Naive thymus-derived CD4-positive, alpha-beta T cell (primary cell): Measurements from ENCODE around the gene CPPED1. TPM values are rescaled to one million over a fixed set of nuclear protein-coding genes. Genes with fewer than 3 reads are reported as not detected.

Experiments used
- ATAC-seq: fragments of 150-1000 bp; cut with Tn5 transposase; 2 replicates; pipeline ENCODE4 v1.10.0; 2021; ENCODE audit warnings: mild to moderate bottlenecking, moderate library complexity
- CTCF ChIA-PET: fragments of 350-600 bp; sonication (Branson Sonifier 250); formaldehyde crosslinking; loops from one replicate; lab custom pipeline; 2021; ENCODE audit warnings: antibody characterized with exemption; lab: Charles Lee
- POLR2A ChIA-PET: fragments of 350-600 bp; sonication (Branson Sonifier 250); formaldehyde crosslinking; loops from one replicate; lab custom pipeline; 2021; ENCODE audit warnings: antibody characterized with exemption, inconsistent platforms; lab: Charles Lee
- DNase-seq, 9 donors: peaks; one replicate each; pipeline versions ENCODE4 v3.0.0 to v3.0.0-alpha.2; 2020 to 2022; ENCODE audit warnings: mixed read lengths in 1 of 9
- H3K27ac ChIP-seq: one replicate; pipeline ENCODE4 v1.7.0; 2013; ENCODE audit warnings: mild to moderate bottlenecking, low read depth, low read length, moderate library complexity
- H3K27me3 ChIP-seq, 2 donors: one replicate each; pipeline ENCODE4 v1.7.0; 2013; ENCODE audit warnings: low read length in 2 of 2, mild to moderate bottlenecking in 2 of 2, moderate library complexity in 2 of 2; ENCODE audit not compliant: control insufficient read depth in 2 of 2, insufficient read depth in 2 of 2
- H3K36me3 ChIP-seq, 3 experiments: 1 replicate in 2 of 3; 2 replicates in 1 of 3; pipeline ENCODE4 v1.7.0; 2013; ENCODE audit warnings: low read length in 3 of 3, mild to moderate bottlenecking in 3 of 3, moderate library complexity in 1 of 3; ENCODE audit not compliant: insufficient read depth in 3 of 3, control insufficient read depth in 2 of 3
- H3K4me1 ChIP-seq, 2 donors: one replicate each; pipeline ENCODE4 v1.7.0; 2013; ENCODE audit warnings: low read length in 2 of 2, mild to moderate bottlenecking in 2 of 2, moderate library complexity in 1 of 2; ENCODE audit not compliant: control insufficient read depth in 2 of 2, insufficient read depth in 2 of 2
- H3K4me3 ChIP-seq: 2 replicates; pipeline ENCODE4 v1.7.0; 2013; ENCODE audit warnings: mild to moderate bottlenecking, low read length
- H3K9me3 ChIP-seq, 3 experiments: 1 replicate in 2 of 3; 2 replicates in 1 of 3; pipeline ENCODE4 v1.7.0; 2013; ENCODE audit warnings: low read length in 3 of 3; ENCODE audit not compliant: control insufficient read depth in 2 of 3
- H3K27ac Mint-ChIP-seq, 9 donors: one replicate each; pipeline ENCODE4 v1.8.0; 2020 to 2022; ENCODE audit warnings: mixed read lengths in 9 of 9, mild to moderate bottlenecking in 8 of 9, moderate library complexity in 5 of 9, inconsistent platforms in 2 of 9
- H3K27me3 Mint-ChIP-seq, 5 donors: one replicate each; pipeline ENCODE4 v1.8.0; 2021 to 2022; ENCODE audit warnings: mixed read lengths in 5 of 5, mild to moderate bottlenecking in 1 of 5
- H3K36me3 Mint-ChIP-seq, 5 donors: one replicate each; pipeline ENCODE4 v1.8.0; 2020 to 2022; ENCODE audit warnings: mixed read lengths in 5 of 5, mild to moderate bottlenecking in 3 of 5, inconsistent platforms in 1 of 5
- H3K4me1 Mint-ChIP-seq, 7 donors: one replicate each; pipeline ENCODE4 v1.8.0; 2020 to 2022; ENCODE audit warnings: mixed read lengths in 7 of 7, mild to moderate bottlenecking in 3 of 7, inconsistent platforms in 1 of 7
- H3K4me3 Mint-ChIP-seq, 10 donors: one replicate each; pipeline ENCODE4 v1.8.0; 2020 to 2022; ENCODE audit warnings: mild to moderate bottlenecking in 10 of 10, mixed read lengths in 10 of 10, moderate library complexity in 6 of 10, inconsistent platforms in 2 of 10
- H3K9me3 Mint-ChIP-seq, 11 donors: one replicate each; pipeline ENCODE4 v1.8.0; 2020 to 2022; ENCODE audit warnings: mixed read lengths in 11 of 11, mild to moderate bottlenecking in 4 of 11, inconsistent platforms in 1 of 11, moderate library complexity in 1 of 11
- intact Hi-C, 2 donors: fragments of 100-400 bp; cut with micrococcal nuclease; formaldehyde crosslinking; loops; one replicate each; pipeline ENCODE4 v1.15.1; 2023
- polyA plus RNA-seq, 2 donors: library from polyadenylated mRNA; unstranded; fragments of 300-500 nt; fragmentation: Illumina TruSeq; gene quantifications; one replicate each; pipeline ENCODE4 v1.2.3, GENCODE V29; 2021
- total RNA-seq, 6 experiments: library from RNA in 5 of 6; stranded (reverse) in 5 of 6; gene quantifications; 1 replicate in 5 of 6; 2 replicates in 1 of 6; pipeline ENCODE4 v1.2.3 and lab custom pipeline; 2021 to 2026

Gene CPPED1
- total and polyA plus RNA-seq, 7 experiments from 2014 or later: 2.4 to 56.5 (median 3.8) TPM

DNA sequence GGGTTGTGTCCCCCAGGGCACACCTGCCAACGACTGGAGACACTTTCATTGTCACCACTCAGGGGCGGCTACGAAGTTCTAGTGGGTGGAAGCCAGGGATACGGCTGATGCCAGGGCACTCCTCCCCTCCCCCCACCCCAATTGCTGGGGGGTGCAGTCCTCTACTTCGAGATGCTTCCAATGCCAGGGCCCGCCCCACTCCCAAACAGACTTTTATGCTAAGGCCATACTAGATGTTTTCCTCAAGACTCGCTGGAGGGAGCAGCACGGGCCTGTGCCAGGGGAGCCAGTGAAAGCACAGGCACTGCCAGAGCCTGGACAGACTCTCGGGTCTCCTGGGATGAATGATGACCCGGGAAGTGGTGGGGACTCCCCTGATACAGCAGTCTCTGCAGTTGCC lies 178.0 kb downstream of the CPPED1 start:
- no peaks in the 10 kb centered on the region for H3K4me1 ChIP-seq
- no peaks in the 10 kb centered on the region for H3K36me3 Mint-ChIP-seq
- ChIA-PET POLR2A (no interaction called here), CTCF (no interaction called here)
- H3K27me3 Mint-ChIP-seq: peaks cover 0 to 5% (median 0%) of the 10 kb centered on the region in 5 donors
- no peaks in the 10 kb centered on the region for H3K27me3 ChIP-seq
- H3K4me1 Mint-ChIP-seq: no peaks in the 10 kb centered on the region
- H3K36me3 ChIP-seq: no peaks in the 10 kb centered on the region
- no peak overlapping the region for H3K27ac Mint-ChIP-seq
- intact Hi-C loops: no loop called here
- no peak overlapping the region for H3K4me3 ChIP-seq
- no peak overlapping the region for H3K4me3 Mint-ChIP-seq
- no peaks in the 10 kb centered on the region for H3K9me3 Mint-ChIP-seq
- no peak overlapping the region for H3K27ac ChIP-seq
- no peak for DNase-seq
- H3K9me3 ChIP-seq: no peaks in the 10 kb centered on the region
- ATAC-seq: no peak

GRCh38 chr16:12625068-12625467 lies 178.6 kb downstream of the CPPED1 start:
- Histone ChIP-seq H3K9me3 (no peaks in the 10 kb centered on the region), H3K27ac (no peak overlapping the region), H3K4me3 (no peak overlapping the region), H3K36me3 (no peaks in the 10 kb centered on the region), H3K27me3 (no peaks in the 10 kb centered on the region), H3K4me1 (no peaks in the 10 kb centered on the region)
- Mint-ChIP-seq H3K4me1 (no peaks in the 10 kb centered on the region), H3K36me3 (no peaks in the 10 kb centered on the region), H3K27ac (no peak overlapping the region), H3K27me3 (peaks cover 0 to under 1% (median 0%) of the 10 kb centered on the region in 5 donors), H3K4me3 (no peak overlapping the region), H3K9me3 (no peaks in the 10 kb centered on the region)
- POLR2A ChIA-PET: no interaction called here
- ATAC-seq (no peak), DNase-seq (no peak)
- intact Hi-C loops: no loop called here
- CTCF ChIA-PET: no interaction called here

DNA sequence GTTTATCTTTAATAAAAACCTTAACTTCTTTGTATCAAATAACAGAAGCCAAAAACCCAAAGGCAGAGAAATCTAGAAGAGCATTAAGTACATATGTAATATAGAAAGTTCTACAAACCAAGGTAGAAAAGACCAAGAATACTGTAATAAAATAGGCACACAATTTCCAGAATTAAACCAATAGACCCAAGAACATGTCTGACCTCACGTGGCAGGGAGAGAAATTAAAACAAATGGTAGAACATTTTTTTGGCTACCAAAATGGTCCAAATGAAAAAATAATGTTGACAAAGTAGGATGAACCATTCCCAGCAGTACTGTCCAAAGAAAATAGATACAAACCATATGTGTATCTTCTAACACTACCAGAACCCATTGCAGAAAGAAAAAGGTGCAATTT lies 183.5 kb downstream of the CPPED1 start:
- Mint-ChIP-seq H3K27me3 (no peaks in the 10 kb centered on the region), H3K4me3 (no peak overlapping the region), H3K36me3 (peaks cover 0 to 2% (median 0%) of the 10 kb centered on the region in 5 donors), H3K27ac (no peak overlapping the region), H3K4me1 (peaks cover 0 to 4% (median 0%) of the 10 kb centered on the region in 7 donors), H3K9me3 (no peaks in the 10 kb centered on the region)
- Histone ChIP-seq H3K4me3 (no peak overlapping the region), H3K27ac (no peak overlapping the region), H3K9me3 (no peaks in the 10 kb centered on the region), H3K36me3 (no peaks in the 10 kb centered on the region), H3K27me3 (no peaks in the 10 kb centered on the region), H3K4me1 (no peaks in the 10 kb centered on the region)
- ATAC-seq (no peak), DNase-seq (no peak)
- intact Hi-C loops: no loop called here
- CTCF ChIA-PET: no interaction called here
- POLR2A ChIA-PET: no interaction called here

GRCh38 chr16:12618515-12618914 lies 185.2 kb downstream of the CPPED1 start:
- Histone ChIP-seq H3K9me3 (no peaks in the 10 kb centered on the region), H3K4me3 (no peak overlapping the region), H3K27me3 (no peaks in the 10 kb centered on the region), H3K36me3 (no peaks in the 10 kb centered on the region), H3K27ac (no peak overlapping the region), H3K4me1 (no peaks in the 10 kb centered on the region)
- H3K4me3 Mint-ChIP-seq: no peak overlapping the region
- intact Hi-C loops: no loop called here
- ATAC-seq (no peak), DNase-seq (no peak)
- H3K36me3 Mint-ChIP-seq: peaks cover 0 to 2% (median 0%) of the 10 kb centered on the region in 5 donors
- peaks cover 4 to 16% (median 6%) of the 10 kb centered on the region in 7 donors for H3K4me1 Mint-ChIP-seq
- ChIA-PET POLR2A (no interaction called here), CTCF (no interaction called here)
- H3K9me3 Mint-ChIP-seq: peaks cover 0 to 1% (median 0%) of the 10 kb centered on the region in 11 donors
- no peak overlapping the region for H3K27ac Mint-ChIP-seq
- H3K27me3 Mint-ChIP-seq: peaks cover 0 to 4% (median 0%) of the 10 kb centered on the region in 5 donors

DNA sequence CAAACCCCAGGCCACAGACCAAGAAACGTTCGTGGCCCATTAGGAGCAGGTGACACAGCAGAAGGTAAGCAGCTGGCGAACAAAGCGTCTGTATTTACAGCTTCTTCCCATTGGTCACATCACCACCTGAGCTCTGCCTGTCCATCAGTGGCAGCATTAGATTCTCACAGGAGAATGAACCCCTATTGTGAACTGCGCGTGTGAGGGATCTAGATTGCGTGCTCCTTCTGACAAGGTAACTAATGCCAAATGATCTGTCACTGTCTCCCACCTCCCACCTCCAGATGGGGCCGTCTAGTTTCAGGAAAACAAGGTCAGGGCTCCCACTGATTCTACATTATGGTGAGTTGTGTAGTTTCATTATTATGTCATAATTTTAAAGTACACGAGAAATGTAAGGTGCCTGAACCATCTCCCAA lies 186.3 kb downstream of the CPPED1 start:
- H3K27ac ChIP-seq: no peak overlapping the region
- peaks cover 0 to 2% (median 0%) of the 10 kb centered on the region in 5 donors for H3K36me3 Mint-ChIP-seq
- H3K9me3 Mint-ChIP-seq: peaks cover 0 to 3% (median 0%) of the 10 kb centered on the region in 11 donors
- ChIA-PET CTCF (no interaction called here), POLR2A (no interaction called here)
- H3K27me3 Mint-ChIP-seq: peaks cover 0 to 7% (median 0%) of the 10 kb centered on the region in 5 donors
- H3K9me3 ChIP-seq: no peaks in the 10 kb centered on the region
- intact Hi-C loops: no loop called here
- no peak for DNase-seq
- no peaks in the 10 kb centered on the region for H3K4me1 ChIP-seq
- H3K36me3 ChIP-seq: no peaks in the 10 kb centered on the region
- peaks cover 12 to 27% (median 13%) of the 10 kb centered on the region in 7 donors for H3K4me1 Mint-ChIP-seq
- no peak overlapping the region for H3K4me3 Mint-ChIP-seq
- no peak for ATAC-seq
- no peak overlapping the region for H3K4me3 ChIP-seq
- no peak overlapping the region for H3K27ac Mint-ChIP-seq
- H3K27me3 ChIP-seq: no peaks in the 10 kb centered on the region

DNA sequence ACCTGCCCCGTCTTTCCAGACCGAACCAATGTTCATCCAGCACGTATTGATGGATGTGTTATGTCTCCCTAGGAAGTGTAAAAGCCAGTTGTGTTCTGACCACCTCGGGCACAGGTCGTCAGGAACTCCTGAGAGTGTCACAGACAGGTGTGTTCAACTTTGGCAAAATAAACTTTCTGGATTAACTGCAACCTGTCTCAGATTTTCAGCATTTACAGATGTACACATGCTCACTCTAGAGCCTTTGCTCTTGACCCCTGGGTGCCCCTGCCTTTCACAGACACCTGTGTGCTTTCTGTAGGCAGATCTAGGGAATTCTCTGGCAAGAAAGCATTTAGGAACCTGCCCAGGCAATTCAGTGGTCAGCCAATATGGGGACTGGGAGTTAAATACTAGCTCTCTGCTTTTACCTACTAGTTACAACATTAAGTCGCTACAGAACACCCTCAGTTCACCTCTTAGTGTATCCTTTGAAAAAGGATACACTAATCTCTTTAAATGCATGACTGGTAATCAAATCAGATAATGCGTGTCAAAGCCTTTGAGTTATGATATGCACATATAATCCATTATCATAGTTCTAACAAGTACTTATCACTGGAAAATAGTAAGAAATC lies 188.9 kb downstream of the CPPED1 start:
- peaks cover 12 to 28% (median 13%) of the 10 kb centered on the region in 7 donors for H3K4me1 Mint-ChIP-seq
- ATAC-seq (no peak), DNase-seq (no peak)
- H3K36me3 Mint-ChIP-seq: peaks cover 0 to 5% (median 0%) of the 10 kb centered on the region in 5 donors
- ChIA-PET POLR2A (no interaction called here), CTCF (no interaction called here)
- H3K27me3 Mint-ChIP-seq: peaks cover 0 to 13% (median 0%) of the 10 kb centered on the region in 5 donors
- H3K9me3 Mint-ChIP-seq: peaks cover 0 to 6% (median 0%) of the 10 kb centered on the region in 11 donors
- H3K4me3 Mint-ChIP-seq: no peak overlapping the region
- H3K27me3 ChIP-seq: no peaks in the 10 kb centered on the region
- no peak overlapping the region for H3K27ac ChIP-seq
- no peak overlapping the region for H3K27ac Mint-ChIP-seq
- H3K9me3 ChIP-seq: no peaks in the 10 kb centered on the region
- H3K4me1 ChIP-seq: no peaks in the 10 kb centered on the region
- H3K4me3 ChIP-seq: no peak overlapping the region
- intact Hi-C loops: no loop called here
- no peaks in the 10 kb centered on the region for H3K36me3 ChIP-seq
